Measurements from ENCODE around the gene PSMC2.
"Not testable (repeated sequence)": the region's sequence is repeated elsewhere in the genome, so short reads cannot be mapped to it uniquely, and the experiment has no call there.

- not testable (repeated sequence) for TF ChIP-seq CTCF, POLR2A (IDR thresholded peaks at IDR 0.05)
Measured at GRCh38 chr7:103405789-103406613, 58.6 kb downstream of the PSMC2 start.

All from right lobe of liver (tissue), 4 donors.